Astrocyte of the cerebellum (primary cell): Measurements from ENCODE around the gene PDE4B.

Experiments
- DNase-seq: peaks from one replicate; pipeline ENCODE4 v3.0.0-alpha.2; 2011; ENCODE audit warnings: low read depth
- H3K4me3 ChIP-seq: 2 replicates; pipeline ENCODE4 v1.5.1; 2011; ENCODE audit warnings: mild to moderate bottlenecking, low read depth, low read length, moderate library complexity
- in situ Hi-C: cut with HindIII; loops from 2 replicates; pipeline ENCODE4 v1.10.0; 2017; ENCODE audit warnings: low sequenced_read_pairs
- TF ChIP-seq, protein P1 (sequence below): IDR thresholded peaks from 2 replicates; pipeline ENCODE4 v1.5.1; 2012; ENCODE audit warnings: low read length, low read depth, moderate library complexity, mild to moderate bottlenecking; ENCODE audit errors: missing control alignments

Gene PDE4B

DNA sequence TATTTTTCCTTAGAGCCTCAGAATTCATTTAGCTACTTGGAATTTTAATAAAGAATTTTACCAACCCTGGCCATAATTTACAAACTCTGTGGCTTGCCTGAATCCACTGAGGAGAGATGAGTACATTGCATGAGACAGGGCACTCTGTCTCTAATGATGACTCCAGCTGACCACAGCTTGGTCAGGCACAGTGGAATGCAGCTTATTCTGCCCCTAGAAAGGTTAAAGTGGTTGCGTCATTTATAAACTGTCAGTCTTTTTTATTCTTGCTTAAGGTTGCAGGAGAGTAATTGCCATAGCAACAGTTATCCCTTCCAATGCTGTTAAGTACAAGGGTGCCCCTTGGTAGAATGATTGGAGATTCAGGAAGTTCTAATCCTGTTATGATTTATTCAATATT lies 28.3 kb downstream of the PDE4B start:
- DNase-seq: peak; percentile 73
- TF ChIP-seq, protein P1, sequence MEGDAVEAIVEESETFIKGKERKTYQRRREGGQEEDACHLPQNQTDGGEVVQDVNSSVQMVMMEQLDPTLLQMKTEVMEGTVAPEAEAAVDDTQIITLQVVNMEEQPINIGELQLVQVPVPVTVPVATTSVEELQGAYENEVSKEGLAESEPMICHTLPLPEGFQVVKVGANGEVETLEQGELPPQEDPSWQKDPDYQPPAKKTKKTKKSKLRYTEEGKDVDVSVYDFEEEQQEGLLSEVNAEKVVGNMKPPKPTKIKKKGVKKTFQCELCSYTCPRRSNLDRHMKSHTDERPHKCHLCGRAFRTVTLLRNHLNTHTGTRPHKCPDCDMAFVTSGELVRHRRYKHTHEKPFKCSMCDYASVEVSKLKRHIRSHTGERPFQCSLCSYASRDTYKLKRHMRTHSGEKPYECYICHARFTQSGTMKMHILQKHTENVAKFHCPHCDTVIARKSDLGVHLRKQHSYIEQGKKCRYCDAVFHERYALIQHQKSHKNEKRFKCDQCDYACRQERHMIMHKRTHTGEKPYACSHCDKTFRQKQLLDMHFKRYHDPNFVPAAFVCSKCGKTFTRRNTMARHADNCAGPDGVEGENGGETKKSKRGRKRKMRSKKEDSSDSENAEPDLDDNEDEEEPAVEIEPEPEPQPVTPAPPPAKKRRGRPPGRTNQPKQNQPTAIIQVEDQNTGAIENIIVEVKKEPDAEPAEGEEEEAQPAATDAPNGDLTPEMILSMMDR: no peak
- in situ Hi-C loops: no loop called here
- H3K4me3 ChIP-seq: no peak overlapping the region

DNA sequence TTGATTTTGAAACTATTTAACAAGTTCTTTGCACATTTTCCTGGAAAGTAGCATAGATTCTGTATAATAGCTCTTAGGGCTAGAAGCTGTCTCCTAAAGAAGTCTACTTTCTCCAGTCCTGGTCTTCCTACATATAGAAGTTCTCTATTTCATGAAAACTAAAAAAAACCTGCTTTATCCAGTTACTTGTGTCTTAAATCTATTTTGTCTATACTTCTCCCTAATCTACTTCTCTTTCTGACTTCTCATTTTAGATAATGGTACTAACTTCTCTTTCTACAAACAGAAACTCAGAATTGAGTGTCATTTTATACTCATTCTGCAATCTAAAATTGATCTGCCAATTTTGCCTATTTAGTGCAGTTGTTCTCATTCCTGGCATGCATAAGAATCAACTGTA lies 28.7 kb downstream of the PDE4B start:
- H3K4me3 ChIP-seq: no peak overlapping the region
- TF ChIP-seq, protein P1: no peak
- no peak for DNase-seq
- in situ Hi-C loops: no loop called here

DNA sequence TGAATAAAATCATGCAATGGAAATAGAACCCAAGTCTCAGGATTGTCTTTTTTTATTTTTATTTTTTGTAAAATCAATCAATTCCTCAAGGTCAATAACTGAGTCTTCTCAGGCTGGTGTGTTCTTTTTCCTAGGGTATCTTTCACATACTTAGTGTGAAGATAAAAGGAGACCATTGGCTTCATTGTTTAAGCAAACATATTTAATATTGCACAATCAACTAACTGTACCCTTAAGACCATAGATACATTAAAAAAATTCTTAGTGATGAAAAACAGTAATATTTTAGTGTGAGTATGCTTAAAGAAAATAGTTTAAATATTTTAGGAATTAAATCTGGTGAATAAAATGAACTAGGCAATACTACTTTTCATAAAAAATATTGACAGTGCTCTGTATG lies 31.4 kb downstream of the PDE4B start:
- in situ Hi-C loops: no loop called here
- no peak overlapping the region for H3K4me3 ChIP-seq

DNA sequence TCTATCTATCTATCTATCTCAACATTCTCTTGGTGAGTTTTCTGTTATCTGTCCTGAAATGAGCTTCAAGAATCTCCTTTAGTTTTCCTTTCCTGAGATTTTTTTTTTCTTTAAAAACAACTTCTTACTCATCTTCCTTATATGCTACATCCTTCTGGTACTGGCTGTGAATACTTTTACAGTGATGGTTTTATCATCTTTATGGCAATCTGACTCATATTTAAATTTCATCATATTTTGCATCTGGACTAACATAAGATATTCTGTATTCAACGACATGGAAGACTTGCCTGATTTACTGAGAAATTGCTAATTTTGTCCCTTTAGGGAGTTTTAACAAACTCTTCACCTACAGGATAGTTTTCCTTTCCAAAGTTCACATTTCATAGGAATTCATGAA lies 33.0 kb downstream of the PDE4B start:
- no peak for DNase-seq
- TF ChIP-seq, protein P1: no peak
- H3K4me3 ChIP-seq: no peak overlapping the region
- in situ Hi-C loops: no loop called here

More for the DNA sequence above, 31.4 kb downstream of the PDE4B start:
- no peak for DNase-seq
- TF ChIP-seq, protein P1: no peak

DNA sequence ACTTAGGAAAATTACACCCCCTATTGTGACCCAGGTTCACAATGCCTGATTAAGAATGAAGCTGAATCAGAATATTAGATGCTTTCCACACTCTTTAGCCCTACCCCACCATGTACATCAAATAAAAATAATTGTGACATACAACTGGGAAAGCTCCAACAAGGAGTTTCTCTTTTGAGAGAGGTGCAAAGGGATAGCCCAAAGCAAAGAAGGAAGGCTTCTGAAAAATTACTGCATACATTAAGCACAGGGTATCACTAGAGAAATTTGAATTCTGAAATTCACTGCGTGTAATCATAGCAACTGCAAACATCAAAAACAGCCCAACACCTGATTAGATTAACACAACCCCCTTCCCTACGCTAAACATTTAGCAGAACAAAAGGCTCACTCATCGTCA lies 34.1 kb downstream of the PDE4B start:
- no peak for DNase-seq

DNA sequence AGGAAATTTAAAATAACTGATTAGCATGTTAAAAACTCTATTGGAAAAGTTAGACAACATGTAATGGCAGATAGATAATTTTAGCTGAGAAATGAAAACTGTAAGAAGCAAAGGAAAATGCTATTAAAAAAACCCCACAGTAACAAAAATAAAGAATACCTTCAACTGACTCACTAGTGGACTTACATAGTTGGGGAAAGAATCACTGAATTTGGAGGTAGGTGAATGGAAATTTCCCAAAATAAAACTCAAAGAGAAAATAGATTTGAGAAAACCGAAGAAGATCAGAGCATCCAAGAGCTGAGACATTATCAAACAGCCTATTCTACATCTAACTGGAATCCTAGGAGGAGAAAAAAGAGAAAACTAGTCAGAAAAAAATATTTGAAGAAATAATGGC lies 34.7 kb downstream of the PDE4B start:
- in situ Hi-C loops: no loop called here
- H3K4me3 ChIP-seq: no peak overlapping the region

More for the DNA sequence above, 34.1 kb downstream of the PDE4B start:
- in situ Hi-C loops: no loop called here
- TF ChIP-seq, protein P1: no peak
- H3K4me3 ChIP-seq: no peak overlapping the region

More for the DNA sequence above, 34.7 kb downstream of the PDE4B start:
- no peak for DNase-seq
- TF ChIP-seq, protein P1: no peak
